ENCODE results near the gene TSHZ1.

GRCh38 chr18:75314117-75314516 lies 103.5 kb downstream of the TSHZ1 start:
- TF ChIP-seq CTCF (IDR thresholded peaks at IDR 0.05) = no peak
- no peak for TF ChIP-seq POLR2A (IDR thresholded peaks at IDR 0.05)

Measured in esophagus squamous epithelium (tissue), 4 donors.